Stimulated activated CD4-positive, alpha-beta T cell treated with anti-CD3 and anti-CD28 coated beads, Interleukin-1b, Interleukin-23, amount 100 ng/mL, for 4 hours (primary cell): ENCODE data around the gene NMS.

Experiments used
- DNase-seq, 2 donors: peaks; one replicate each; pipeline ENCODE4 v3.0.0-alpha.2; 2020; ENCODE audit warnings: low read depth in 2 of 2

NMS gene

GRCh38 chr2:100485396-100485795, 15.1 kb downstream of the NMS start:
- no peak for DNase-seq

- no peak for DNase-seq
Measured at GRCh38 chr2:100494712-100495111, 24.4 kb downstream of the NMS start.

GRCh38 chr2:100502782-100503181, 32.5 kb downstream of the NMS start:
- no peak for DNase-seq

- no peak for DNase-seq
Measured at GRCh38 chr2:100504542-100504941, 34.3 kb downstream of the NMS start.

GRCh38 chr2:100509066-100509465, 38.8 kb downstream of the NMS start:
- no peak for DNase-seq

GRCh38 chr2:100513650-100514049, 43.4 kb downstream of the NMS start:
- DNase-seq: no peak

GRCh38 chr2:100517556-100517955, 47.3 kb downstream of the NMS start:
- no peak for DNase-seq

GRCh38 chr2:100518801-100519200, 48.5 kb downstream of the NMS start:
- no peak for DNase-seq

- DNase-seq: no peak
Measured at GRCh38 chr2:100520224-100520623, 49.9 kb downstream of the NMS start.

- DNase-seq: no peak
Measured at GRCh38 chr2:100522430-100522829, 52.1 kb downstream of the NMS start.

GRCh38 chr2:100524331-100524730, 54.0 kb downstream of the NMS start:
- no peak for DNase-seq

GRCh38 chr2:100526868-100527267, 56.6 kb downstream of the NMS start:
- DNase-seq: no peak

GRCh38 chr2:100527440-100528015, 57.2 kb downstream of the NMS start:
- no peak for DNase-seq

GRCh38 chr2:100529176-100529575, 58.9 kb downstream of the NMS start:
- DNase-seq: no peak

- DNase-seq: no peak
Measured at GRCh38 chr2:100529900-100530299, 59.6 kb downstream of the NMS start.
